PC-9 (cell line): ENCODE measurements around the gene KRT6B. TPM values are rescaled to one million over a fixed set of nuclear protein-coding genes. Genes with fewer than 3 reads are reported as not detected.
A peak's percentile ranks its signal among the peaks of the same experiment; 100 is the strongest.

ENCODE experiments used
- BruUV-seq: library from RNA; stranded (reverse); fragments of 400-500 nt; replicated peaks from 2 replicates; lab custom pipeline; 2021; lab: Mats Ljungman, UMichigan
- CTCF ChIA-PET: fragments of 300-600 bp; sonication (Branson Sonifier 250); formaldehyde crosslinking; loops from one replicate; lab custom pipeline; 2022; ENCODE audit warnings: antibody characterized with exemption; lab: Charles Lee
- POLR2A ChIA-PET: fragments of 300-600 bp; sonication (Branson Sonifier 250); formaldehyde crosslinking; loops from one replicate; lab custom pipeline; 2022; ENCODE audit warnings: antibody characterized with exemption; ENCODE audit not compliant: unreplicated experiment; lab: Charles Lee
- DNase-seq, 2 experiments: peaks; one replicate each; pipeline versions ENCODE4 v3.0.0 to v3.0.0-alpha.2; 2015 to 2022; ENCODE audit warnings: mixed read lengths in 1 of 2
- H2AFZ ChIP-seq: fragments of 200-600 bp; sonication (generic); 2 replicates; pipeline ENCODE4 v1.8.1; 2017; ENCODE audit warnings: antibody characterized with exemption
- H3F3A ChIP-seq: fragments of 200-600 bp; sonication (generic); 2 replicates; pipeline ENCODE4 v1.8.1; 2017; ENCODE audit warnings: antibody characterized with exemption, mild to moderate bottlenecking, low read depth; ENCODE audit not compliant: insufficient read depth
- H3K27ac ChIP-seq: fragments of 200-600 bp; sonication (generic); 2 replicates; pipeline ENCODE4 v1.6.1; 2016; ENCODE audit warnings: mixed run types
- H3K27me3 ChIP-seq: fragments of 200-600 bp; sonication (generic); 2 replicates; pipeline ENCODE4 v1.6.1; 2016; ENCODE audit warnings: low read depth, mixed run types; ENCODE audit not compliant: insufficient read depth
- H3K36me3 ChIP-seq: fragments of 200-600 bp; sonication (generic); 2 replicates; pipeline ENCODE4 v1.6.1; 2016; ENCODE audit warnings: low read depth, mixed run types
- H3K4me1 ChIP-seq: fragments of 200-600 bp; sonication (generic); replicated peaks from 2 replicates; pipeline ENCODE4 v1.6.1; 2016; ENCODE audit warnings: mixed run types; ENCODE audit not compliant: insufficient read depth
- H3K4me2 ChIP-seq: fragments of 200-600 bp; sonication (generic); 2 replicates; pipeline ENCODE4 v1.6.1; 2017; ENCODE audit warnings: mixed run types
- H3K4me3 ChIP-seq: fragments of 200-600 bp; sonication (generic); 2 replicates; pipeline ENCODE4 v1.6.1; 2016; ENCODE audit warnings: mixed run types
- H3K79me2 ChIP-seq: fragments of 200-600 bp; sonication (generic); 2 replicates; pipeline ENCODE4 v1.6.1; 2017; ENCODE audit warnings: low read depth, mixed run types
- H3K9me2 ChIP-seq: fragments of 200-600 bp; sonication (generic); 2 replicates; pipeline ENCODE4 v1.8.1; 2017; ENCODE audit warnings: mild to moderate bottlenecking; ENCODE audit not compliant: insufficient read depth
- H3K9me3 ChIP-seq: fragments of 200-600 bp; sonication (generic); 2 replicates; pipeline ENCODE4 v1.8.1; 2016; ENCODE audit warnings: low read depth; ENCODE audit not compliant: insufficient read depth
- H4K20me1 ChIP-seq: fragments of 200-600 bp; sonication (generic); 2 replicates; pipeline ENCODE4 v1.8.1; 2017; ENCODE audit not compliant: insufficient read depth
- EZH2 ChIP-seq: fragments of 200-600 bp; sonication (generic); IDR thresholded peaks from 2 replicates; pipeline ENCODE4 v1.8.0; 2017; ENCODE audit warnings: antibody characterized with exemption, low read depth
- intact Hi-C: fragments of 100-400 bp; cut with micrococcal nuclease; formaldehyde crosslinking; loops from one replicate; pipeline ENCODE4 v1.10.0; 2022; ENCODE audit not compliant: unreplicated experiment
- total RNA-seq: library from RNA; stranded (reverse); gene quantifications from 2 replicates; pipeline ENCODE4 v1.2.3, GENCODE V29; 2021
- TF ChIP-seq, protein P1 (sequence below): fragments of 200-600 bp; sonication (generic); conservative IDR thresholded peaks from 2 replicates; pipeline ENCODE4 v1.6.1; 2017; ENCODE audit warnings: mixed run types, antibody characterized with exemption, mild to moderate bottlenecking, moderate library complexity

KRT6B gene
- total RNA-seq, 1 experiment from 2014 or later, result 0.98 TPM

DNA sequence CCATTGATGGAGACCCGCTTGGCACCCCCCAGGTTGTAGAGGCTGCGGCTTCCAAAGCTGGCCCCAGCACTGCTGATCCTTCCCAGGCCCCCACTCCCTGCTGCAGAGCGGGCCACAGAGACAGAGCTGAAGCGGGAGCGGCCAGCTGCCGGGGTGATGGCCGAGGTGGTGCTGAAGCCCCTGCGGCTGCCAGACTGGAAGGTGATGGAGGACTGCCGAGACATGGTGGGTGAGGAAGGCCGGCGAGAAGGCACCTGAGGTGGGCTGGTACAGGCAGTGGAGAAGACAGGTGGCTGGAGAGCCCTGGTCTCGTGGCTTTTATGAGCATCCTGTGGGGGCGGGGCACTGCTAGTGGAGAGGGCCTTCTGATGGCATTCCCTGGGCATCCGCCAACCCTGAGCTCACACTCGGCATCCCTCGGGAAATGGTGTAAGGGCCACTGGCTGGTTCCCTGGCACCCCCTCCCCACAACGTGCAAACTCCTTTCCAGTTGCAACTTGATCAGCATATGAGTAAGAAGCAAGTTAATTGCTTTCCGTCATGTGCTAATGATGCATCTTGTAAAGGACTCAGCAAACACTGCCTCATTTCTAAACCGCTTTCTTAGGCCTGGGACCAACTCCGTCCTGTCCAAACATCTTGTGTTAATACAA is 17.7 kb downstream of the KRT6B start, which contains the start of gene KRT75:
KRT75 (minus strand) TSS at position 291 of the 653 bp plus-strand sequence; CDS start at position 224, 67 bp downstream.
- Histone ChIP-seq H3F3A (peaks cover 28% of the 10 kb centered on the region), H3K9me2 (no peaks in the 10 kb centered on the region), H3K9me3 (no peaks in the 10 kb centered on the region), H3K27ac (peak within 1 kb of the TSS; percentile 86), H2AFZ (no peak within 1 kb of the TSS), H3K27me3 (no peaks in the 10 kb centered on the region), H3K4me3 (no peak within 1 kb of the TSS), H4K20me1 (no peaks in the 10 kb centered on the region), H3K79me2 (no peaks in the 10 kb centered on the region), H3K4me1 (peaks cover 45% of the 10 kb centered on the region), H3K36me3 (no peaks in the 10 kb centered on the region), H3K4me2 (peak within 1 kb of the TSS; percentile 56; the same call in 1 of the 2 replicates)
- no peak for DNase-seq
- BruUV-seq, result no TSS peak
- TF ChIP-seq, protein P1, sequence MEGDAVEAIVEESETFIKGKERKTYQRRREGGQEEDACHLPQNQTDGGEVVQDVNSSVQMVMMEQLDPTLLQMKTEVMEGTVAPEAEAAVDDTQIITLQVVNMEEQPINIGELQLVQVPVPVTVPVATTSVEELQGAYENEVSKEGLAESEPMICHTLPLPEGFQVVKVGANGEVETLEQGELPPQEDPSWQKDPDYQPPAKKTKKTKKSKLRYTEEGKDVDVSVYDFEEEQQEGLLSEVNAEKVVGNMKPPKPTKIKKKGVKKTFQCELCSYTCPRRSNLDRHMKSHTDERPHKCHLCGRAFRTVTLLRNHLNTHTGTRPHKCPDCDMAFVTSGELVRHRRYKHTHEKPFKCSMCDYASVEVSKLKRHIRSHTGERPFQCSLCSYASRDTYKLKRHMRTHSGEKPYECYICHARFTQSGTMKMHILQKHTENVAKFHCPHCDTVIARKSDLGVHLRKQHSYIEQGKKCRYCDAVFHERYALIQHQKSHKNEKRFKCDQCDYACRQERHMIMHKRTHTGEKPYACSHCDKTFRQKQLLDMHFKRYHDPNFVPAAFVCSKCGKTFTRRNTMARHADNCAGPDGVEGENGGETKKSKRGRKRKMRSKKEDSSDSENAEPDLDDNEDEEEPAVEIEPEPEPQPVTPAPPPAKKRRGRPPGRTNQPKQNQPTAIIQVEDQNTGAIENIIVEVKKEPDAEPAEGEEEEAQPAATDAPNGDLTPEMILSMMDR, result no peak
- no peak for TF ChIP-seq EZH2
- intact Hi-C loops, result no loop called here
- ChIA-PET CTCF (interaction anchor here (1.8 kb wide), 1 partner anchor 39 kb away, joined by 4 read pairs; no protein-coding TSS in a partner anchor), POLR2A (no interaction called here)

DNA sequence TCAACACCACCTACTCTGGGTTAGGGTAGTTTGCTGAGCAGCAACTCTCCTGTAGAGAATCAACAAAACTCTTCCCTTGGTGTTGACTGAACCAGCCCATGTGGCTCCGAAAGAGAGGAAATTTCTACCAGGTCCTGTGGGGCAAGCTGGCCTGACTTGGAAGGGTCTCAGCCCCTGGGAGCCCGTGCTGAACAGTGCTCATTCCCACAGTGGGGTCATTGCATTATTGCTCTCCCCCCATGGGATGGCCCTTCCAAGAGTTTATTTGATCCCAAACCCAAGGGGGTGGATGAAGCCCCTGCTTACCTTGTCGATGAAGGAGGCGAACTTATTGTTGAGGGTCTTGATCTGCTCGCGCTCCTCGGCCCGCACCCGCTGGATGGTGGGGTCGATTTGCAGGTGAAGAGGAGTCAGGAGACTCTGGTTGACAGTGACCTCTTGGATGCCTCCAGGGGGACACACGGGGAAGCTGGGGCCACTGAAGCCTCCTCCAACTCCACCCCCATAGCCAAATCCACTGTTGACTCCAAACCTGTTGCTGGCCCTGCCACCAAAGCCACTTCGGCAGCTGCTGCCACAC is 18.4 kb downstream of the KRT6B start:
- Histone ChIP-seq H3F3A (peaks cover 28% of the 10 kb centered on the region), H3K9me2 (no peaks in the 10 kb centered on the region), H3K36me3 (no peaks in the 10 kb centered on the region), H3K9me3 (no peaks in the 10 kb centered on the region), H4K20me1 (no peaks in the 10 kb centered on the region), H3K27me3 (no peaks in the 10 kb centered on the region), H3K4me2 (no peak overlapping the region), H3K27ac (no peak overlapping the region), H3K4me3 (no peak overlapping the region), H3K79me2 (no peaks in the 10 kb centered on the region), H2AFZ (no peak overlapping the region), H3K4me1 (peaks cover 39% of the 10 kb centered on the region)
- no peak for TF ChIP-seq EZH2
- TF ChIP-seq, protein P1, result no peak
- BruUV-seq, result no TSS peak
- DNase-seq, result no peak
- POLR2A ChIA-PET, result no interaction called here
- CTCF ChIA-PET, result no interaction called here
- intact Hi-C loops, result no loop called here

DNA sequence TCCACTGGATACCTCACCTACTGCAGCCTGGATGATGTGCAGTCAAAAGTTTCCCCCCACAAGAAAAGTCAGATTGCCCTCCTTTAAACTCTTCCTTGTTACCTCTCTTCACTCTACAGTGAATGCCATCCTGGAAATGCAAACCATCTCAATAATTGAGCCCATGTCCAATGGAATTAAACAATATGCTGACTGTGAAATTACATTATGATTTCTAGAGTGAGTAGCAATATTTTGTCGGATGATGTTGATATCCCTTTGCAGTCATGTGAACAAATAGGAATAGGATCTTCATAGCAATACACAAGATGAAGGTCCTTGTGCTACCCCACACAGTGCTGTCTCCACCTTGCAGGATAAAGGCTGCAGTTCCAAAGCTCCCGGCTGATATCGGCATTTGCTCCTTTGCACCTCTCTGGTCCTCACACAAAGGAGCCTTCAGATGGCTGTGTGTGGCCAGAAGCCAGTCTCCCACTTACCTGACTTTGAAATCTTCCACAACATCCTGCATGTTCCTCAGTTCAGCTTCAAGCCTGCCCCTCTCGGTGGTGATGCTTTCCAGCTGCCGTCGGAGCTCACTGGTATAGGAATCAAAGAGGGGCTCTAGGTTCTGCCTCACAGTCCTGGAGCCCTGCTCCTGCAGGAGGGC is 19.3 kb downstream of the KRT6B start:
- Histone ChIP-seq H3K27me3 (no peaks in the 10 kb centered on the region), H3K27ac (no peak overlapping the region), H3K79me2 (no peaks in the 10 kb centered on the region), H3K9me2 (no peaks in the 10 kb centered on the region), H2AFZ (no peak overlapping the region), H4K20me1 (no peaks in the 10 kb centered on the region), H3K4me1 (peaks cover 31% of the 10 kb centered on the region), H3K9me3 (no peaks in the 10 kb centered on the region), H3F3A (peaks cover 28% of the 10 kb centered on the region), H3K36me3 (no peaks in the 10 kb centered on the region), H3K4me2 (no peak overlapping the region), H3K4me3 (no peak overlapping the region)
- POLR2A ChIA-PET, result interaction anchor here (0.7 kb wide), 1 partner anchor 246 kb away, joined by 4 read pairs; no protein-coding TSS in a partner anchor
- BruUV-seq, result no TSS peak
- CTCF ChIA-PET, result no interaction called here
- intact Hi-C loops, result no loop called here
- DNase-seq, result no peak
- TF ChIP-seq EZH2, result no peak
- TF ChIP-seq, protein P1, result no peak
